Measurements from ENCODE around the gene SCT.

Gene SCT

GRCh38 chr11:609341-609811 lies 17.6 kb downstream of the SCT start:
- DNase-seq: no peak

- no peak for DNase-seq
These were observed 18.2 kb downstream of the SCT start for GRCh38 chr11:608791-609251.

GRCh38 chr11:607971-608659 lies 18.9 kb downstream of the SCT start:
- no peak for DNase-seq

- no peak for DNase-seq
These were observed 19.8 kb downstream of the SCT start for GRCh38 chr11:607020-607780.

- DNase-seq: peak; percentile 84
These were observed 20.7 kb downstream of the SCT start for GRCh38 chr11:606245-606644.

- DNase-seq: no peak
These were observed 21.5 kb downstream of the SCT start for GRCh38 chr11:605286-606129.

- DNase-seq: no peak
These were observed 23.8 kb downstream of the SCT start for GRCh38 chr11:603154-603553.

- DNase-seq: no peak
These were observed 25.3 kb downstream of the SCT start for GRCh38 chr11:601573-602245.

GRCh38 chr11:598005-598680 lies 28.8 kb downstream of the SCT start:
- no peak for DNase-seq

- no peak for DNase-seq
These were observed 29.7 kb downstream of the SCT start for GRCh38 chr11:597166-597725.

- no peak for DNase-seq
These were observed 30.6 kb downstream of the SCT start for GRCh38 chr11:596374-596773.

GRCh38 chr11:595400-595799 lies 31.6 kb downstream of the SCT start:
- no peak for DNase-seq

GRCh38 chr11:593347-593746 lies 33.6 kb downstream of the SCT start:
- DNase-seq: no peak

- no peak for DNase-seq
These were observed 34.1 kb downstream of the SCT start for GRCh38 chr11:592918-593317.

GRCh38 chr11:592501-592900 lies 34.5 kb downstream of the SCT start:
- no peak for DNase-seq

GRCh38 chr11:590997-591396 lies 36.0 kb downstream of the SCT start:
- no peak for DNase-seq

GRCh38 chr11:589798-590197 lies 37.2 kb downstream of the SCT start:
- DNase-seq: no peak

- DNase-seq: peak; percentile 55
These were observed 39.0 kb downstream of the SCT start for GRCh38 chr11:587978-588380.

GRCh38 chr11:587546-587945 lies 39.4 kb downstream of the SCT start:
- DNase-seq: no peak

- no peak for DNase-seq
These were observed 40.3 kb downstream of the SCT start for GRCh38 chr11:586376-587316.

GRCh38 chr11:584287-584686 lies 42.7 kb downstream of the SCT start:
- DNase-seq: no peak

Data from kidney glomerular epithelial cell (primary cell).